SK-N-SH treated with all-trans-retinoic acid at 6 μM for 48 hours (cell line): Measurements from ENCODE around the gene PLA2R1.
A peak's percentile ranks its signal among the peaks of the same experiment; 100 is the strongest.

ENCODE experiments used
- ATAC-seq: fragments of 200-7000 bp; cut with Tn5 transposase; 3 replicates; pipeline ENCODE4 v1.9.1; 2020; ENCODE audit warnings: mild to moderate bottlenecking, moderate library complexity
- ARNTL ChIP-seq: fragments of 450-650 bp; formaldehyde crosslinking; IDR thresholded peaks from 2 replicates; pipeline ENCODE4 v1.5.0; 2020; ENCODE audit warnings: low read depth, mild to moderate bottlenecking, moderate library complexity, borderline replicate concordance
- BACH2 ChIP-seq: fragments of 250-450 bp; sonication (Bioruptor Pico); IDR thresholded peaks from 2 replicates; pipeline ENCODE4 v1.9.0; 2021; ENCODE audit warnings: mild to moderate bottlenecking, borderline replicate concordance
- CSDC2 ChIP-seq: fragments of 250-450 bp; sonication (Bioruptor Pico); IDR thresholded peaks from 2 replicates; pipeline ENCODE4 v1.5.0; 2020; ENCODE audit warnings: mild to moderate bottlenecking, moderate library complexity
- ESRRG ChIP-seq: fragments of 250-450 bp; sonication (Bioruptor Pico); IDR thresholded peaks from 2 replicates; pipeline ENCODE4 v1.6.1; 2021; ENCODE audit warnings: mild to moderate bottlenecking
- GLIS3 ChIP-seq: fragments of 250-450 bp; sonication (Bioruptor Pico); IDR thresholded peaks from 2 replicates; pipeline ENCODE4 v1.5.0; 2020; ENCODE audit warnings: mild to moderate bottlenecking, moderate library complexity
- ISL1 ChIP-seq: fragments of 250-450 bp; sonication (Bioruptor Pico); IDR thresholded peaks from 2 replicates; pipeline ENCODE4 v2.1.2; 2022; ENCODE audit warnings: mild to moderate bottlenecking, moderate library complexity
- OSR1 ChIP-seq: fragments of 250-450 bp; sonication (Bioruptor Pico); IDR thresholded peaks from 2 replicates; pipeline ENCODE4 v1.8.0; 2022; ENCODE audit warnings: moderate library complexity, mild to moderate bottlenecking, inconsistent platforms
- PPARA ChIP-seq: fragments of 250-450 bp; sonication (Bioruptor Pico); IDR thresholded peaks from 2 replicates; pipeline ENCODE4 v1.5.0; 2020; ENCODE audit warnings: mild to moderate bottlenecking, borderline replicate concordance
- RARB ChIP-seq: fragments of 250-450 bp; sonication (Bioruptor Pico); IDR thresholded peaks from 2 replicates; pipeline ENCODE4 v1.8.0; 2021; ENCODE audit warnings: mild to moderate bottlenecking, moderate library complexity
- SNAI2 ChIP-seq: fragments of 250-450 bp; sonication (Bioruptor Pico); IDR thresholded peaks from 2 replicates; pipeline ENCODE4 v1.5.0; 2020; ENCODE audit warnings: mild to moderate bottlenecking, moderate library complexity
- TCF4 ChIP-seq: fragments of 250-450 bp; sonication (Bioruptor Pico); IDR thresholded peaks from 2 replicates; pipeline ENCODE4 v1.8.0; 2021; ENCODE audit warnings: mild to moderate bottlenecking, moderate library complexity, borderline replicate concordance
- TSHZ2 ChIP-seq: fragments of 250-450 bp; sonication (Bioruptor Pico); IDR thresholded peaks from 2 replicates; pipeline ENCODE4 v1.5.0; 2020; ENCODE audit warnings: mild to moderate bottlenecking, moderate library complexity
- ZC3H10 ChIP-seq: fragments of 250-450 bp; sonication (Bioruptor Pico); IDR thresholded peaks from 2 replicates; pipeline ENCODE4 v1.5.1; 2021; ENCODE audit warnings: mild to moderate bottlenecking, moderate library complexity
- ZFP3 ChIP-seq: fragments of 250-450 bp; sonication (Bioruptor Pico); IDR thresholded peaks from 2 replicates; pipeline ENCODE4 v1.5.0; 2020; ENCODE audit warnings: mild to moderate bottlenecking, moderate library complexity
- ZFP30 ChIP-seq: fragments of 450-650 bp; formaldehyde crosslinking; IDR thresholded peaks from 2 replicates; pipeline ENCODE4 v1.5.0; 2022; ENCODE audit warnings: mild to moderate bottlenecking, moderate library complexity
- ZNF565 ChIP-seq: fragments of 450-650 bp; formaldehyde crosslinking; conservative IDR thresholded peaks from 2 replicates; pipeline ENCODE4 v1.5.0; 2020; ENCODE audit warnings: low read depth, mild to moderate bottlenecking, moderate library complexity
- ZNF70 ChIP-seq: fragments of 450-650 bp; formaldehyde crosslinking; IDR thresholded peaks from 2 replicates; pipeline ENCODE4 v1.5.0; 2020; ENCODE audit warnings: mild to moderate bottlenecking, moderate library complexity
- ZNF8 ChIP-seq: fragments of 450-650 bp; formaldehyde crosslinking; IDR thresholded peaks from 2 replicates; pipeline ENCODE4 v1.5.0; 2020; ENCODE audit warnings: mild to moderate bottlenecking, moderate library complexity
- TF ChIP-seq, protein P1 (sequence below): fragments of 250-450 bp; sonication (Bioruptor Pico); IDR thresholded peaks from 2 replicates; pipeline ENCODE4 v1.8.0; 2020; ENCODE audit warnings: mild to moderate bottlenecking, moderate library complexity, borderline replicate concordance
- TF ChIP-seq, protein P2 (sequence below): fragments of 250-450 bp; sonication (Bioruptor Pico); IDR thresholded peaks from 2 replicates; pipeline ENCODE4 v1.5.1; 2020; ENCODE audit warnings: low read depth, mild to moderate bottlenecking, moderate library complexity
- TF ChIP-seq, protein P3 (sequence below): fragments of 250-450 bp; sonication (Bioruptor Pico); IDR thresholded peaks from 2 replicates; pipeline ENCODE4 v1.5.1; 2021; ENCODE audit warnings: mild to moderate bottlenecking, moderate library complexity

PLA2R1 gene

DNA sequence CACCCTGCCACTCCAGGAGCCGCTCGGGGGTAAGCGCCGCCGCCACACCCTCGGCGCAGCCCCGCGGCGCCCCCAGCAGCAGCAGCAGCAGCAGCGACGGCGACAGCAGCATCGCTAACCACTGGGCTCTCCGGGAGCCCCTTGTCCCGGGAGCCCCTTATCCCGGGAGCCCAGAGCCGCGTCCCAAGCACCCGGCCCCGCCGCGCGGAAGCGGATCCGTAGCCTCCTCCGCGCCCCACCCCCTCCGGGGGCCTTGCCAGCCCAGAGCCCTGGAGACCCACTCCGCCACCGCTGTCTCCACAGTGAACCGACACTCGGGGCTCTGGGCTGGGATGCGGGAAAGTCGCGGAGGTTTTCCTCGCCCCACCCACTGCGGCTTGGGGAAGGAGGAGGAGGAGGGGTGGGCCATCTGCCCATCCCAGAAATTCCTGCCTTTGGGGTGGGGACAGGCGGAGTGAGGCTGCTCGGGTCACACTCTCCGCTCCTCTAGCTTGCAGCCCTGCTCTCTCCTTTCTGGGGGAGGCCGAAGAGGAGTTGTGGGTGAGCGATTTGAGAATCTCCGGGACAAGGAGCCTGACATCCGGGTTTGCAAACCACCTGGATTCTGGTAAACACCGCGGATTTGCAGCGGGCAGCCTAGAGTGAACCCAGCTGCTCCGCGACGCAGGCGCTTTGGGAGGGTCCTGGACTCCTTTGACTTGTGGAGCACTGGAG, at the start of gene PLA2R1:
Gene PLA2R1 (minus strand): TSS at position 324 of the 714 bp plus-strand sequence. CDS start 212 bp downstream, at position 112.
- TF ChIP-seq ZNF565 (no peak), ZFP3 (CRISPR knock-in tag) (no peak), ZFP30 (CRISPR knock-in tag) (no peak), BACH2 (CRISPR knock-in tag) (no peak), GLIS3 (CRISPR knock-in tag) (no peak), ZC3H10 (CRISPR knock-in tag) (no peak), ISL1 (CRISPR knock-in tag) (no peak), CSDC2 (no peak), ARNTL (CRISPR knock-in tag) (no peak), SNAI2 (CRISPR knock-in tag) (no peak), ZNF8 (CRISPR knock-in tag) (no peak), ZNF70 (CRISPR knock-in tag) (no peak), ESRRG (CRISPR knock-in tag) (no peak), PPARA (no peak), RARB (CRISPR knock-in tag) (no peak), OSR1 (no peak)
- TF ChIP-seq, protein P1, sequence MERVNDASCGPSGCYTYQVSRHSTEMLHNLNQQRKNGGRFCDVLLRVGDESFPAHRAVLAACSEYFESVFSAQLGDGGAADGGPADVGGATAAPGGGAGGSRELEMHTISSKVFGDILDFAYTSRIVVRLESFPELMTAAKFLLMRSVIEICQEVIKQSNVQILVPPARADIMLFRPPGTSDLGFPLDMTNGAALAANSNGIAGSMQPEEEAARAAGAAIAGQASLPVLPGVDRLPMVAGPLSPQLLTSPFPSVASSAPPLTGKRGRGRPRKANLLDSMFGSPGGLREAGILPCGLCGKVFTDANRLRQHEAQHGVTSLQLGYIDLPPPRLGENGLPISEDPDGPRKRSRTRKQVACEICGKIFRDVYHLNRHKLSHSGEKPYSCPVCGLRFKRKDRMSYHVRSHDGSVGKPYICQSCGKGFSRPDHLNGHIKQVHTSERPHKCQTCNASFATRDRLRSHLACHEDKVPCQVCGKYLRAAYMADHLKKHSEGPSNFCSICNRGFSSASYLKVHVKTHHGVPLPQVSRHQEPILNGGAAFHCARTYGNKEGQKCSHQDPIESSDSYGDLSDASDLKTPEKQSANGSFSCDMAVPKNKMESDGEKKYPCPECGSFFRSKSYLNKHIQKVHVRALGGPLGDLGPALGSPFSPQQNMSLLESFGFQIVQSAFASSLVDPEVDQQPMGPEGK: no peak
- TF ChIP-seq, protein P2, sequence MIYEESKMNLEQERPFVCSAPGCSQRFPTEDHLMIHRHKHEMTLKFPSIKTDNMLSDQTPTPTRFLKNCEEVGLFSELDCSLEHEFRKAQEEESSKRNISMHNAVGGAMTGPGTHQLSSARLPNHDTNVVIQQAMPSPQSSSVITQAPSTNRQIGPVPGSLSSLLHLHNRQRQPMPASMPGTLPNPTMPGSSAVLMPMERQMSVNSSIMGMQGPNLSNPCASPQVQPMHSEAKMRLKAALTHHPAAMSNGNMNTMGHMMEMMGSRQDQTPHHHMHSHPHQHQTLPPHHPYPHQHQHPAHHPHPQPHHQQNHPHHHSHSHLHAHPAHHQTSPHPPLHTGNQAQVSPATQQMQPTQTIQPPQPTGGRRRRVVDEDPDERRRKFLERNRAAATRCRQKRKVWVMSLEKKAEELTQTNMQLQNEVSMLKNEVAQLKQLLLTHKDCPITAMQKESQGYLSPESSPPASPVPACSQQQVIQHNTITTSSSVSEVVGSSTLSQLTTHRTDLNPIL: no peak
- TF ChIP-seq, all 23 proteins: peak for 0
- no peak for ATAC-seq

- TF ChIP-seq, protein P2: no peak
- TF ChIP-seq RARB (CRISPR knock-in tag): no peak
- TF ChIP-seq ZNF8 (CRISPR knock-in tag): no peak
- TF ChIP-seq CSDC2: no peak
- TF ChIP-seq ZC3H10 (CRISPR knock-in tag): no peak
- TF ChIP-seq, protein P1: no peak
- no peak for TF ChIP-seq GLIS3 (CRISPR knock-in tag)
- TF ChIP-seq TCF4 (CRISPR knock-in tag): no peak
- TF ChIP-seq BACH2 (CRISPR knock-in tag): no peak
- TF ChIP-seq SNAI2 (CRISPR knock-in tag): no peak
- TF ChIP-seq OSR1: no peak
- TF ChIP-seq ESRRG (CRISPR knock-in tag): no peak
- TF ChIP-seq ZFP30 (CRISPR knock-in tag): no peak
- no peak for TF ChIP-seq ARNTL (CRISPR knock-in tag)
- TF ChIP-seq TSHZ2 (CRISPR knock-in tag): no peak
- TF ChIP-seq ZNF70 (CRISPR knock-in tag): no peak
- TF ChIP-seq ISL1 (CRISPR knock-in tag): no peak
- TF ChIP-seq, protein P3, sequence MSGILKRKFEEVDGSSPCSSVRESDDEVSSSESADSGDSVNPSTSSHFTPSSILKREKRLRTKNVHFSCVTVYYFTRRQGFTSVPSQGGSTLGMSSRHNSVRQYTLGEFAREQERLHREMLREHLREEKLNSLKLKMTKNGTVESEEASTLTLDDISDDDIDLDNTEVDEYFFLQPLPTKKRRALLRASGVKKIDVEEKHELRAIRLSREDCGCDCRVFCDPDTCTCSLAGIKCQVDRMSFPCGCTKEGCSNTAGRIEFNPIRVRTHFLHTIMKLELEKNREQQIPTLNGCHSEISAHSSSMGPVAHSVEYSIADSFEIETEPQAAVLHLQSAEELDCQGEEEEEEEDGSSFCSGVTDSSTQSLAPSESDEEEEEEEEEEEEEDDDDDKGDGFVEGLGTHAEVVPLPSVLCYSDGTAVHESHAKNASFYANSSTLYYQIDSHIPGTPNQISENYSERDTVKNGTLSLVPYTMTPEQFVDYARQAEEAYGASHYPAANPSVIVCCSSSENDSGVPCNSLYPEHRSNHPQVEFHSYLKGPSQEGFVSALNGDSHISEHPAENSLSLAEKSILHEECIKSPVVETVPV (CRISPR knock-in tag): no peak
- TF ChIP-seq ZNF565: no peak
- ATAC-seq: peak; percentile 38
Measured at GRCh38 chr2:160110674-160111239, 48.3 kb upstream of the PLA2R1 start.
